Fibroblast of lung (primary cell): ENCODE data around the gene MCRIP2. TPM values are rescaled to one million over a fixed set of nuclear protein-coding genes. Genes with fewer than 3 reads are reported as not detected.

Experiments
- DNase-seq, 2 donors: peaks; one replicate each; pipeline versions ENCODE4 v3.0.0 to v3.0.0-alpha.2; 2010; ENCODE audit warnings: low read depth in 2 of 2
- H2AFZ ChIP-seq: 2 replicates; pipeline ENCODE4 v1.5.1; 2012; ENCODE audit warnings: low read length, control low read depth, inconsistent platforms
- H3K27ac ChIP-seq: 2 replicates; pipeline ENCODE4 v1.5.1; 2011; ENCODE audit warnings: low read length, control low read depth; ENCODE audit not compliant: insufficient read depth
- H3K27me3 ChIP-seq: 2 replicates; pipeline ENCODE4 v1.5.1; 2011; ENCODE audit warnings: mild to moderate bottlenecking, low read length; ENCODE audit not compliant: control insufficient read depth, insufficient read depth
- H3K36me3 ChIP-seq: 2 replicates; pipeline ENCODE4 v1.5.1; 2011; ENCODE audit warnings: low read length; ENCODE audit not compliant: control insufficient read depth, insufficient read depth
- H3K4me1 ChIP-seq: 2 replicates; pipeline ENCODE4 v1.5.1; 2011; ENCODE audit warnings: low read length; ENCODE audit not compliant: control insufficient read depth, insufficient read depth; ENCODE audit errors: extremely low read depth
- H3K4me2 ChIP-seq: 2 replicates; pipeline ENCODE4 v1.5.1; 2011; ENCODE audit warnings: low read length, control low read depth; ENCODE audit not compliant: insufficient read depth; ENCODE audit errors: extremely low read depth
- H3K4me3 ChIP-seq, 4 experiments: fragments of 200-600 bp in 1 of 4; sonication (generic) in 1 of 4; replicated peaks in 1 of 4; 2 replicates each; pipeline ENCODE4 v1.5.1; 2011 to 2016; ENCODE audit warnings: low read length in 4 of 4, low read depth in 3 of 4, mild to moderate bottlenecking in 3 of 4, control low read depth in 2 of 4, inconsistent platforms in 1 of 4, mixed read lengths in 1 of 4; ENCODE audit not compliant: insufficient read depth in 1 of 4; ENCODE audit errors: control extremely low read depth in 1 of 4
- H3K79me2 ChIP-seq: 2 replicates; pipeline ENCODE4 v1.5.1; 2012; ENCODE audit warnings: mild to moderate bottlenecking, low read length, inconsistent platforms; ENCODE audit not compliant: control insufficient read depth, insufficient read depth
- H3K9ac ChIP-seq: 2 replicates; pipeline ENCODE4 v1.5.1; 2011; ENCODE audit warnings: mild to moderate bottlenecking, low read length, control low read depth; ENCODE audit not compliant: insufficient read depth
- H3K9me3 ChIP-seq: 2 replicates; pipeline ENCODE4 v1.5.1; 2012; ENCODE audit warnings: low read depth, low read length; ENCODE audit not compliant: control insufficient read depth, insufficient read depth
- H4K20me1 ChIP-seq: 2 replicates; pipeline ENCODE4 v1.5.1; 2011; ENCODE audit warnings: low read length; ENCODE audit not compliant: control insufficient read depth, insufficient read depth; ENCODE audit errors: extremely low read depth
- CTCF ChIP-seq, 2 donors: IDR thresholded peaks in 1 of 2; conservative IDR thresholded peaks in 1 of 2; 1 replicate in 1 of 2; 2 replicates in 1 of 2; pipeline ENCODE4 v1.5.1; 2011 to 2012; ENCODE audit warnings: low read length in 2 of 2, control low read depth in 1 of 2, inconsistent platforms in 1 of 2, low read depth in 1 of 2, mild to moderate bottlenecking in 1 of 2
- EZH2 ChIP-seq: IDR thresholded peaks from 2 replicates; pipeline ENCODE4 v1.5.1; 2012; ENCODE audit warnings: low read length, control low read depth, mild to moderate bottlenecking; ENCODE audit errors: missing control alignments
- polyA plus RNA-seq, 2 donors: library from polyadenylated mRNA; depleted of rRNA in 1 of 2; stranded (reverse) in 1 of 2; unstranded in 1 of 2; fragments of >200 nt; gene quantifications; 2 replicates each; pipeline ENCODE4 v1.2.1, GENCODE V29; 2011 to 2012; ENCODE audit warnings: missing spikeins in 1 of 2
- total RNA-seq: library from RNA; depleted of rRNA; stranded (reverse); fragments of >200 nt; gene quantifications from 2 replicates; pipeline ENCODE4 v1.2.1, GENCODE V29; 2014

MCRIP2 gene
- total and polyA plus RNA-seq, 2 donors (not counting 1 experiment from before 2014, with no cell fraction given) = 2.8 to 18.0 TPM

- Histone ChIP-seq H2AFZ (no peak overlapping the region), H3K36me3 (no peaks in the 10 kb centered on the region), H3K4me2 (no peak overlapping the region), H3K27ac (no peak overlapping the region), H3K9ac (no peak overlapping the region), H4K20me1 (no peaks in the 10 kb centered on the region), H3K79me2 (no peaks in the 10 kb centered on the region), H3K9me3 (no peaks in the 10 kb centered on the region), H3K4me3 (no peak overlapping the region), H3K4me1 (peaks cover 6% of the 10 kb centered on the region), H3K27me3 (no peaks in the 10 kb centered on the region)
- DNase-seq = no peak
- TF ChIP-seq CTCF (conservative IDR thresholded peaks at IDR 0.05 in 1 of 2, IDR thresholded peaks at IDR 0.05 in 1 of 2; ENCODE audit: low read depth in 1 of 2, low read length in 2 of 2) (no peak), EZH2 (no peak)
These were observed 24.7 kb upstream of the MCRIP2 start for GRCh38 chr16:616733-617586.

- H3K4me1 ChIP-seq = peaks cover 6% of the 10 kb centered on the region
- H3K27ac ChIP-seq = no peak overlapping the region
- H3K9ac ChIP-seq = no peak overlapping the region
- H3K79me2 ChIP-seq = no peaks in the 10 kb centered on the region
- no peak for DNase-seq
- TF ChIP-seq CTCF (conservative IDR thresholded peaks at IDR 0.05 in 1 of 2, IDR thresholded peaks at IDR 0.05 in 1 of 2; ENCODE audit: low read depth in 1 of 2, low read length in 2 of 2) = no peak
- TF ChIP-seq EZH2 = no peak
- H3K4me2 ChIP-seq = no peak overlapping the region
- no peaks in the 10 kb centered on the region for H3K9me3 ChIP-seq
- H3K4me3 ChIP-seq = no peak overlapping the region
- H3K27me3 ChIP-seq = no peaks in the 10 kb centered on the region
- no peaks in the 10 kb centered on the region for H3K36me3 ChIP-seq
- no peak overlapping the region for H2AFZ ChIP-seq
- H4K20me1 ChIP-seq = no peaks in the 10 kb centered on the region
These were observed 23.8 kb upstream of the MCRIP2 start for GRCh38 chr16:617855-618254.

GRCh38 chr16:619476-620100 lies 22.0 kb upstream of the MCRIP2 start:
- no peak overlapping the region for H3K9ac ChIP-seq
- H3K4me1 ChIP-seq = peaks cover 6% of the 10 kb centered on the region
- DNase-seq = no peak
- H4K20me1 ChIP-seq = no peaks in the 10 kb centered on the region
- no peaks in the 10 kb centered on the region for H3K27me3 ChIP-seq
- no peak overlapping the region for H3K4me3 ChIP-seq
- H3K9me3 ChIP-seq = no peaks in the 10 kb centered on the region
- no peak overlapping the region for H2AFZ ChIP-seq
- no peaks in the 10 kb centered on the region for H3K36me3 ChIP-seq
- H3K27ac ChIP-seq = no peak overlapping the region
- H3K79me2 ChIP-seq = no peaks in the 10 kb centered on the region
- TF ChIP-seq EZH2 = no peak
- no peak for TF ChIP-seq CTCF (conservative IDR thresholded peaks at IDR 0.05 in 1 of 2, IDR thresholded peaks at IDR 0.05 in 1 of 2; ENCODE audit: low read depth in 1 of 2, low read length in 2 of 2)
- no peak overlapping the region for H3K4me2 ChIP-seq
